Measurements from ENCODE around the gene CTNNA1.

DNA sequence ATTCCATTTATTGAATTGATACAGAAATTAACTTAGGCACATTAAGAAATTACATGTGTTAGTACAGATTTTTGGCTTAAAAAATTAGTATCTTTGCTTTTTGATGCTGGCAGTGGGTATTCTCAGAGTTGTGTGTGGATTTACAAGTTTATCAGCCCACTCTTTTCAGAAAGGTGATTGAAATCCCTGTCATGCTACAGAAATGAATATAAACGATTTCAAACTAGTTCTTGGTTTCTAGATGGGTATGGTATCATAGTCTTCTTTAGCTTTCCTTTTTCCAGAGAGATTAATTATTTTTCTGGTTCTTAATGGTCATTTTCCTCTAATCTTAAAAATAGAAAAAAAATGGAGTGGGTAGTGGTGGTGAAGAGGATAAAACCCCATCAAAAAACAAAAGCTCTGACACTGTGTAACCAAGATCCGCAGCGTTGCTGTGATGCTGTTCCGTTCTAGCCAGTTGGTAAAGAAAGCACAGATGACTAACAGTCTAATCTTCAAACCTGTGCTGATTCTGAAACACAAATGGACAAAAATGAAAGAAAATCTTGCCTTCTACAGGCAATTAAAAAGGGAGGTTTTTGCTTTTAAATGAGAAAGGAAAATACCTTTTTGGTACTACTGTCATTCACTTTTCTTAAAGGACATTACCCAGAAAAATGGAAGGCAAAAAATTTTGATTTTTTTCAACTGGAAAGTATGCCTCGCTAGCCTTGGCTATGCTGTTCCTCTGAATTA lies 116.7 kb downstream of the CTNNA1 start:
- TF ChIP-seq, protein P1, sequence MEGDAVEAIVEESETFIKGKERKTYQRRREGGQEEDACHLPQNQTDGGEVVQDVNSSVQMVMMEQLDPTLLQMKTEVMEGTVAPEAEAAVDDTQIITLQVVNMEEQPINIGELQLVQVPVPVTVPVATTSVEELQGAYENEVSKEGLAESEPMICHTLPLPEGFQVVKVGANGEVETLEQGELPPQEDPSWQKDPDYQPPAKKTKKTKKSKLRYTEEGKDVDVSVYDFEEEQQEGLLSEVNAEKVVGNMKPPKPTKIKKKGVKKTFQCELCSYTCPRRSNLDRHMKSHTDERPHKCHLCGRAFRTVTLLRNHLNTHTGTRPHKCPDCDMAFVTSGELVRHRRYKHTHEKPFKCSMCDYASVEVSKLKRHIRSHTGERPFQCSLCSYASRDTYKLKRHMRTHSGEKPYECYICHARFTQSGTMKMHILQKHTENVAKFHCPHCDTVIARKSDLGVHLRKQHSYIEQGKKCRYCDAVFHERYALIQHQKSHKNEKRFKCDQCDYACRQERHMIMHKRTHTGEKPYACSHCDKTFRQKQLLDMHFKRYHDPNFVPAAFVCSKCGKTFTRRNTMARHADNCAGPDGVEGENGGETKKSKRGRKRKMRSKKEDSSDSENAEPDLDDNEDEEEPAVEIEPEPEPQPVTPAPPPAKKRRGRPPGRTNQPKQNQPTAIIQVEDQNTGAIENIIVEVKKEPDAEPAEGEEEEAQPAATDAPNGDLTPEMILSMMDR (optimal IDR thresholded peaks at IDR 0.05 in 1 of 3, IDR thresholded peaks at IDR 0.05 in 1 of 3, conservative IDR thresholded peaks at IDR 0.05 in 1 of 3; ENCODE audit: extremely low read depth in 1 of 3, insufficient read depth in 2 of 3, low read length in 3 of 3): no peak
- TF ChIP-seq EZH2 (IDR thresholded peaks at IDR 0.05; ENCODE audit: low read length): no peak

All from keratinocyte (primary cell).